Activated CD4-positive, alpha-beta T cell treated with anti-CD3 and anti-CD28 coated beads for 48 hours (primary cell): ENCODE measurements around the gene SERTAD1.
A peak's percentile ranks its signal among the peaks of the same experiment; 100 is the strongest.
"Not testable (repeated sequence)": the region's sequence is repeated elsewhere in the genome, so short reads cannot be mapped to it uniquely, and the experiment has no call there.

ENCODE experiments used
- DNase-seq: peaks from one replicate; pipeline ENCODE4 v3.0.0-alpha.2; 2020

SERTAD1 gene

DNA sequence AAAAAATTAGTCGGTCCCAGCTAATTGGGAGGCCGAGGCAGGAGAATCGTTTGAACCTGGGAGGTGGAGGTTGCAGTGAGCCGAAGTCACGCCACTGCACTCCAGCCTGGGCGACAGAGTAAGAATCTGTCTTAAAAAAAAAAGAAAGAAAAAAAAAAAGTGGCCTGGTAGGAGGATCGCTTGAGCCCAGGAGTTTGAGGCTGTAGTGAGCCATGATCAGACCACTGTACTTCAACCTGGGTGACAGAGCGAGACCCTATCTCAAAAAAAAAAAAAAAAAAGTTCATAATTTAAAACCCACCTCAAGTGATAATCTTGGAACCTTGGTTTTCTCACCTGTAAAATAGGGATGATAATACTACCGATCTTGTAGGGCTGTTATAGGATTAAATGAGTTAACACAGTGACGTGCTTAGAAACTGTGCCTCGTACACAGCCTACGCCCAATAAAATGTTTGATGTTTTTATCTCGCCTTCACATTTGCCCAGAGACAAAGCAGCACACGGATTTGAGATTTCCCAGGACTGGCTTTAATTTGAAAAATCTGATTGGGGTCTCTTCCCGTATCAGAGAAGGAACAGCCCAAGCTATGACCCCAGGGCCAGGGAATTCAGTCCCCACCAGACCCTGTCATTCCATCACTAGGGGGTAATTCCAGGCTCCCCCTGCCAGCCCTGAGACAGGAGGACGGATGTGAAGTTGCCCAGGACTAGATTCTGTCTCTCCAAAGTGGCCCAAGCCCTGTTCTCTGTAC lies 3.6 kb downstream of the SERTAD1 start:
- DNase-seq: no peak

DNA sequence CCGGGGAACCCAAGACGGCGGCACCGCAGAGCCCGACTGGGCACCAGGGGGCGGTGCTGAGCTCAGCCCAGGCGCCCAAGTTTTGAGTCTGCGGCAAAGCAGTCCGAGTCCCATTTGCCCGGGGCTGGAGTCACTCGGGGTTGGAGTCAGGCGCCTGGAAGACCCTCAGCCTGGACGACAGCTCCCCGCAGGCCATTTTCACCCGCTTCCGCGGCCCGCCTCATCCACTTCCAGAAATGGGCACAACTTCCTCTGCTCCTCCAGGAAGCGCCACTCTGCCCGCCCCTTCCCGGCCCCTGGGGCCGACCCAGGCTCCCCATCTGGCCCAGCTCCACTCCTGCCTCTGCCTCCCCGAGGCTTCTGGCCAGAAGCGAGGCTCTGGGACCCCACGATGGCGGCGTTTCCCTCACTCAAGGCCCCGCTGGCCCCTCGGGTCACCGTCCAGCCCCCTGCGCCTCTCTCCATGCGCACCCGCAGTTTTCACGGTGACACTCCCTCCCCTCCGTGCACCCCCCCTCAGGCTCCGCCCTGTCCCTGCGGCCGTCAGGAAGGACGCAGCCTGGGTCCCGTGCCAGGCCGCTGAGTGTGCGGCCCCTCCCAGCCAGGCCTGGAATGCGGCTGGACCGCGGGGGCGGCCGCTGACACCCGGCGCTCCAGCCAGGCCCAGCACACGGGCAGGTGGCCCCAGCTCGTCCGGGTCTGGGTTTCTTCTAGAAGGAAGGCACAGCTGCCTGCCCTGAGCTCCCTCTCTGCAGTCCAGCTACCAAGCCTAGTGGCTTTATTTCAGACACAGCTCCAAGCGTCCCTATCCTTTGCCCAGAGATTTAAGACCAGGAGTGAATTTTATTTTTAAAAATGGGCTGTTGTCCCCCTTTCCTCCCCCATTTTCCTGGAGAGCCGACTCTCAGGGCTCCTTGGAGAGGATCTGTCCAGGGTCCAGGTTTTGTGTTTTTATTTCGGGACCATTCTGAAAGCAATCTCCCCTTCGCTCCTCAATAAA lies 4.7 kb downstream of the SERTAD1 start:
- peak; percentile 78 for DNase-seq

DNA sequence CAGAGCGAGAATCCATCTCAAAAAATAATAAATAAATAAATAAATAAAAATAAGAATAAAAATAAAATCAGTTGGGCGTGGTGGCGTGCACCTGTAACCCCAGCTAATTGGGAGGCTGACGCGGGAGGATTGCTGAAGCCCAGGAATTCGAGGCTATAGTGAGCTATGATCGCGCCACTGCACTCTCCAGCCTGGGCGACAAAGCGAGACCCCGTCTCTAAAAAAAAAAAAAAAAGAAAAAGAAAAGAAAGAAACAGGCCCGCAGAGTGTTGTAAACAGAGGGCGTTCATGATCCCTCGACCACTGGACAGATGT lies 5.4 kb downstream of the SERTAD1 start:
- no peak for DNase-seq

DNA sequence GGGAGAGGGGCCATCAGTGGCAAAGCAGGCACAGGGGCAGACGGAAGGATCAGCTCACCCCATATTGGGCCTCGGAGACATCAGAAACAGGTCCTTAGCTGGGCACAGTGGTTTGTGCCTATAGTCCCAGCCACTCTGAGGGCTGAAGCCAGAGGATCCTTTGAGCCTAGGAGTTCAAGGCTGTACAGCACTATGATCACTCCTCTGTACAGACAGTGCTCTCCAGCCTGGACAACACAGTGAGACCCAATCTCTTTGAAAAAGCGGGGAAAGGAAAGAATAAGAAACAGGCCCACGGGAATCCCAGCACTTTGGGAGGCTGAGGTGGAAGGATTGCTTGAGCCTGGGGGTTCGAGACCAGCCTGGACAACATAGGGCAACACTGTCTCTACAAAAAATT lies 6.0 kb downstream of the SERTAD1 start:
- DNase-seq: no peak

DNA sequence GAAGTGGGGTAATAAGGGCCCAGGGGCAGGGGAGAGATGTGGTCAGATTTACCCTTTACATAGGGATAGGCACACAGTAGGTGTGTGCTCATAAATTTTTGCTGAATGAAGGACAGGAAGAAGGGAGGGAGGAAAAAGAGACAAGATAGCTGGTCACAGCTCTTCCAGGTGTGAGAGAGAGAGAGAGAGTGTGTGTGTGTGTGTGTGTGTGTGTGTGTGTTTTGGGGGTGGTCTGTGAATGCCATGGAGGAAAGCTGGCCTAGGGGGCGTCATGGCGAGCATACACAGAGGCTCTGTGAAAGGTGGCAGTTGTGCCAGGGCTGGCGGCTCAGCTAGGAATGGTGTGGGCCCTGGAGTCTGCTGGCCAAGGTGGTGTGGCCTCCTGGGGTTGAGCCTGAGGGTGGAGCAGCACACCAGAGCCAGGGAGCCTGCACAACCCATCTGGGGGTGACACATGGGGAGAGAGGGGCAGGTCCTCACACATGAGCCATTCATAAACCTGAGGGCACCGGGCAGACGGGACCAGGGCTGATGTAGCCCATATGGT lies 6.7 kb downstream of the SERTAD1 start:
- no peak for DNase-seq

DNA sequence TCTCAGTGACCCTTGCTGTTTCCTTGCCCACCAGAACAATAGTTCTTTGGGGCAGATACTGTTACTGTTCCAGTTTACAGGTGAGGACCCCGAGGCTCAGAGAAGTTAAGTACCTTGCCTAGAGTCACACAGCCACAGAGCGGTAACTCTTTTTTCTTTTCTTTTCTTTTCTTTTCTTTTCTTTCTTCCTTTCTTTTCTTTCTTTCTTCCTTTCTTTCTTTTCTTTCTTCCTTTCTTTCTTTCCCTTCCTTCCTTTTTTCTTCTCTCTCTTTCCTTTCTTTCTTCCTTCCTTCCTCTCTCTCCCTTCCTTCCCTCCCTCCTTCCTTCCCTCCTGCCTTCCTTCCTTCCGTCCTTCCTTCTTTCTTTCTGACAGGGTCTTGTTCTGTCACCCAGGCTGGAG lies 7.8 kb downstream of the SERTAD1 start:
- DNase-seq: no peak

DNA sequence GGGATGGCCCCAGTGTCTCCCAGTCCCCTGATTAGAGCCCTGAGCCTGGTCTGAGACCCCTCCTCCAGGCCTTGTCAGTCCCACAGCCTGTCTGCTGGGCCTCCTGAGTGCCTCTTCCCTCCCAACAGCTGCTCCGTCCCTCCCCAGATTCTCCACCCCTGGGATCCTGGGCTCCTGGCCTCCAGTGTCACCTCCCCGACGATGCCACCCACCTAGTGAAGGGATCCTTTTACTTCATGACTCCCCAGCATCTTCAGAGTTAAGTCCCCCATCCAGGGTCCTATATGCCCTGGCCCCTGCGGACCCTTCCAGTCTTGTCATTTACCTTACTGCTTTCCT lies 8.2 kb downstream of the SERTAD1 start:
- DNase-seq: no peak

DNA sequence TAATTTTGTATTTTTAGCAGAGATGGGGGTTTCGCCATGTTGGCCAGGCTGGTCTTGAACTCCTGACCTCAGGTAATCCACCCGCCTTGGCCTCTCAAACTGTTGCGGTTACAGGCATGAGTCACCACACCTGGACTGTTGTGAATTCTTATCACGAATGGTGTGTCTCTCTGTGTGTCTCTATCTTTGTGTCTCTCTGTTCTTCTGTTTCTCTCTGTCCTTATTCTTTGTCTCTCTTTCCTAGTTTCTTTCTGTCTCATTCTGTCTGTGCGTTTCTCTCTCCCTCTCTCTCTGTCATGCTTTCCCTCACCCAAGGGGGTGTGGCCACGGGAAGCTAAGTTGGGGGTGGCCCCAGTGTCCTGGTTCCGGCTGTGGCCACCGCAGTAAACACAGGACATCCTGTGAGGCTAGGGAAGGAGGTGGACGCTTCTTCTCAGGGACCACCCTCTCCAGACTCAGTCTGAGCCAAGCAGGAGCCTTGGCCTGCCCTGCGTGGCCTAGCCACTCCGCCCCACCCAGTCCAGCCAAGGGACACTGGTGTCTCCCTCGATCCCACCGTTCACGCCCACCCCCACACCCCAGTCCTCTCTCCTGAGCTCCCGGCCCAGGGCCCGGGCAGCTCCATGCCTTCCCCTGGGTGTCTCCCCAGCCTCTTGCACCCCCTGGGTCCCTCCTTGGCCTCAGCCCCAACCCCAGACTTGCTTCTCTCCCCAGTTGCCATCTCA lies 8.7 kb downstream of the SERTAD1 start:
- peak; percentile 23 for DNase-seq

DNA sequence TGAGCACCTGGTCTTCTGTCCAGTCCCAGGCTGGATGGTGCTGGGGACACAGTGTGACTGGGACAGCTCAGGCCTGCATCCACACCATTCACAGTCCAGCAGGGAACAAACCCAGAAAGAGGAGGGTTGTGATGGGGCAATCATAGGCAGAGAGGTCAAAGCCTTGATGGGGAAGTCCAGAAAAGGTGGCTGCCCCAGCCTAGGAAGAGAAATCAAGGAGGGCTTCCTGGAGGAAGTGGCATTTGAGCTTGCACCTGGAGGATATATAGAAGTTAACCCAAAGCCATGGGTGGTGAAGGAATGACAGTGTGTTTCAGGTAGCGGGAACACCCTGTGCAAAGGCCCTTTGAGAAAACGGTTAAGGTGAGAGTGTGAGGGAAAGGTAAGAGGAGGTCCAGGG lies 10.0 kb downstream of the SERTAD1 start:
- DNase-seq: no peak

DNA sequence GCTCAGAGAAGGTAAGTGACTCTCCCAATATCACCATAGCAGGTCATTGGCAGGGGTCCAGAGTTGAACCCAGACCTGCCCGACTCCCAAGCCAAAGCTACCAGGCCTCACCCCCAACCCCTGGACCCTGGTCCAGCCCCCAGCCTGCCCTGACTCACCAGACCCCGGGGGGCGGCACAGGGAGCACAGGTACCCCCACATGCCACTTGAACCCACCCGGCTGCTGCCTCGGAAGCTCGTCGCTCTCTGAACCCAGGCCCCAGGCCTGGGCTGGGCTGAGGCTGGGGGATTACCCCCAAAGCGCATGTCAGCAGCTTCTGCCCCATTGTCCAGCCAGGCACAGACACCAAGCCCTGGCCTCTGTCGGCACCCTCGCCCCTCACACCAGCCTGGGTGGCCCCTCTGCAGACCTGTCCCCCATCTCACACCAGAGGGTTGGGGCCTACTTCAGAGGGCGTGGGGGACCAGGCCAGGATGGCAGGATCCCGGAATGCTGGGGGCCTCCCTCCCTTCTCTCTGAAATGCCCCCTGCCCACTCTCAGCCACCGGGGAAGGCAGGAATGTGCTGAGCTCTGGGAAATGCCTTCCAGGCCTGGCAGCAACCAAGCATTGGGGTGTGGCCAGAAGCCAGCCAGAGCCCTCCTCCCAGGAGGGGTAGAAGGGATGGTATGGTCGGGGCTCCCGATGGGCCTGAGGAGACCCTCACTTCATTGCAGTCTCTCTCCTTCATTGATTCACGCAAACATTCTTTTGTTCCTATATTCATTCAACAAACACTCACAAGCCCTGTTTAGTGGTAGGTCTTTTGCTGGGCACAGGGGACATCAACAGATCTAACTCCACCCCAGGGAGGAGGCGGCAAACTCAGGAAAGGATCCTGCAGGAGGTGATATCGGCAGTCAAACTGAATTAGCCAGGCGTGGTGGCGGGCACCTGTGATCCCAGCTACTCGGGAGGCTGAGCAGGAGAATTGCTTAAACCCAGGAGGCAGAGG lies 11.0 kb downstream of the SERTAD1 start:
- DNase-seq: no peak

DNA sequence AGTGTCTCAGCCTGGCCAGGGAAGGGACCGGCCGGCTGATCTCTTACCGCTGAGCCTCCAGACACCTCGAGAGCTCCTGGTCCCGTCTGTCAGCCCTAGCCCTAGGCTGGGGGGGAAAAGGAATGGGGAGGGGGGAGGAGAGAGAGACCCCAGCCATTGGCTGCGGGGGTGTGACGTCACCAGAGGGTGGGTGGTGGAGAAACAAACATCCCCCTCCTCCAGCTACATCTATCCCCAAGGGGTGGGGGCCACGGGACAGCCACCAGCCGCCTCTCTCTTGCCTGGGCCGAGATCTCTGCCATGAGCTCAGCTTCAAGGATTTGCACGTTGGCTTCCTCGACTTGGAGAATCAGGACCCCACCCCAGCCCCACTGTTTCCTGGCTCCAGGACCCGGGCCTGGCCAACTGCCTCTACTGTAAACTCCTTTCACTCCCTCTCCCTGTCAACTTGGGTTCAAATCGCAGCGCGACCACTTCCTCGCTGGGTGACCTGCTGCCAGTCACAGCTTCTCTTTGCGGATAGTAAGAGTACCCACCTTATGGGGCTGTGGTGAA lies 12.4 kb downstream of the SERTAD1 start, which contains the start of gene PRX:
PRX (minus strand) TSS at position 88 of the 555 bp plus-strand sequence. CDS start 5,446 bp downstream, outside the sequence.
- DNase-seq: no peak

DNA sequence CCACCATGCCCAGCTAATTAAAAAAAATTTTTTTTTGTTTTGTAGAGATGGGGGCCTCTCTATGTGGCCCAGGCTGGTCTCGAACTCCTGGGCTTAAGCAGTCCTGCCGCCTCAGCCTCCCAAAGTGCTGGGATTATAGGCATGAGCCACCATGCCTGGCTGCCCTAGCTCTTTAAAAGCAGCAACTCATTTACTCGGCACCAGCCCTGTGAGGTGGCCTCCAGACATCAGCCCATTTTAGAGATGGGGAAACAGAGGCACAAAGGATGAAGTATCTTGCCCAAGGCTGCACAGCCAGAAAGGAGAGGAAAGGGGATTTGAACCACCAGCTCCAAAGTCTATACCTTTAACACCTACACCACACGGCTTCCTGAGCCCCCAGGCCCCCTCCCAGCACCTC lies 12.9 kb downstream of the SERTAD1 start:
- DNase-seq: no peak

DNA sequence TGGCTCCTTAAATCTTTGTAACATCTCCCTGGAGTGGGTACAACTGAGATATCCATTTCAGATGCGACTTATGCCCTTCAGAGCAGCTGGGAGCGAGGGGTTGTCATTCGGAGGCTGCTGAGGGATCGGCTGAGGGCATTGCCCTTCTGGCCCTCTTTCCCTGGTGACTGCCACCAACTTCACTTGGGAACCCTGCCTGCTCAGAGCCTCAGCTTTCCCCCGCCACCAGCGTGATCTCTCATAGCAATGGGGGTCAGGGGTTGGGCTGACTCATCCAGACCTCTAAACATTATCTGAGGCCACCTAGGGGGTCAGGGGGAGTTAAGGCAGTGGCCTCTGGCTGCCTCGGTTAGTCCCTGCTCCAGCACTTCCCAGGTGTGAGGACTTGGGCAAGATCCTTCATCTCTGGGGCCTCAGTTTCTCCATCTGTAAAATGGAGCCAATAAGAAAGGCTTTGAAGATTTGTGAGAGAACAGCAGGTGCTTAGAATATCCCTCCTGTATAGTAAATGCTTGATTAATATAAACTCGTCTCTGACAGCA lies 13.8 kb downstream of the SERTAD1 start:
- no peak for DNase-seq

DNA sequence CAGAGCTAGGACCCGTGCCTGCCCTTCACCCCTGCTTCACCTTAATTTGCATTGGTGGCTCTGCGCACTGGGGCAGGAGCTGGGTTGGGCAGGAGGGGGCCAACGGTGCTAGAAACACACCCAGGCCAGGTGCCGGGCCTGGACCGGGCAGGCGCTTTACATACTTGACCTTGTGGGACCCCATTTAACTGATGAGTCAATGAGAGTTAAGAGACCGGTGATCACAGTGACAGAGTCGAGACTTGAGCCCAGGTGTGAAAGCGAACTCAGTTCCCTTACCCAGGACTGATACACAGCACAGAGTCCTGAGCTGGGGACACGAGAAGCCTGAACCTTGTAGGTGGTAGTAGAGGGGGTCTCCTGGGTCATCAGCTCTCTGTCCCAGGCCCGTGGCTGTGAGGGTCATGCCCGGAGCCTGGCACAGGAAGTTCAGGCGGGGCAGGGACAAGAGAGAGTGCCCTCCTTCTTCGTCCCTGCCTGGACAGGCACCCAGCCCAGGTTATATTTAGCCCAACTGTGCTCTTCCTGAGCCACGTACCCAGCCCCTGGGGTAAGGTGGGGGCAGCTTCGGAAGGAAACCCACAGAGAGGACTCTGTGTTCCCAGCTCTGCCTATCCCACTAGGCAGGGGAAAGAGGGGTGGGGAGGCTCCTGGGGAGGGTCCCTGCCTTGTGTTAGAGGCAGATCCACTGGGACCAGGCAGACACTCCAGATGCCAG lies 14.5 kb downstream of the SERTAD1 start:
- no peak for DNase-seq

DNA sequence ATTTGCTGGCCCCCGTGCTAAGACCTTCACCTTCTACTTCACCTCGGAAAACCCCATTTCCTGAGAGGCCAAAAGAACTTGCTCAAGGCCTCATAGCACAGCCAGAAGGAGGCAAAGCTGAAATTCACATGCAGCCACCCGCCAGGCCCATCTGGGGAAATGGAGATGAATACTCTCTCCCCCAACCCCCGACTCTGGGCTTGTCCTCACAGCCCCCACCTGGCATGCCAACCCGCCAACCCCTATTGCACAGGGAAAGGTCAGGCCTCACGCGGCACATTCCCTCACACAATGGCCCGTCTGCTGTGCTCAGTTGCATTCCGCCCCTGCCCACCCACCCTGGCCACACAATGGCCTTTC lies 15.8 kb downstream of the SERTAD1 start:
- no peak for DNase-seq

DNA sequence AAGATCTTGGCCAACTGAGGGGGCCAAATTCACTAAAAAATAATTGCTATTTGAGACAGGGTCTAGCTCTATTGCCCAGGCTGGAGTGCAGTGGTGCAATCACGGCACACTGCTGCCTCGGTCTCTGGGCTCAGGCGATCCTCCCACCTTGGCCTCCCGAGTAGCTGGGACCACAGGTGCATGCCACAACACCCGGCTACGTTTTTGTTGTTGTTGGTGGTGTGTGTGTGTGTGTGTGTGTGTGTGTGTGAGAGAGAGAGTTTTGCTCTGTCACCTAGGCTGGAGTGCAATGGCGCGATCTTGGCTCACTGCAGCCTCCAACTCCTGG lies 17.2 kb downstream of the SERTAD1 start:
- DNase-seq: not testable (repeated sequence)

DNA sequence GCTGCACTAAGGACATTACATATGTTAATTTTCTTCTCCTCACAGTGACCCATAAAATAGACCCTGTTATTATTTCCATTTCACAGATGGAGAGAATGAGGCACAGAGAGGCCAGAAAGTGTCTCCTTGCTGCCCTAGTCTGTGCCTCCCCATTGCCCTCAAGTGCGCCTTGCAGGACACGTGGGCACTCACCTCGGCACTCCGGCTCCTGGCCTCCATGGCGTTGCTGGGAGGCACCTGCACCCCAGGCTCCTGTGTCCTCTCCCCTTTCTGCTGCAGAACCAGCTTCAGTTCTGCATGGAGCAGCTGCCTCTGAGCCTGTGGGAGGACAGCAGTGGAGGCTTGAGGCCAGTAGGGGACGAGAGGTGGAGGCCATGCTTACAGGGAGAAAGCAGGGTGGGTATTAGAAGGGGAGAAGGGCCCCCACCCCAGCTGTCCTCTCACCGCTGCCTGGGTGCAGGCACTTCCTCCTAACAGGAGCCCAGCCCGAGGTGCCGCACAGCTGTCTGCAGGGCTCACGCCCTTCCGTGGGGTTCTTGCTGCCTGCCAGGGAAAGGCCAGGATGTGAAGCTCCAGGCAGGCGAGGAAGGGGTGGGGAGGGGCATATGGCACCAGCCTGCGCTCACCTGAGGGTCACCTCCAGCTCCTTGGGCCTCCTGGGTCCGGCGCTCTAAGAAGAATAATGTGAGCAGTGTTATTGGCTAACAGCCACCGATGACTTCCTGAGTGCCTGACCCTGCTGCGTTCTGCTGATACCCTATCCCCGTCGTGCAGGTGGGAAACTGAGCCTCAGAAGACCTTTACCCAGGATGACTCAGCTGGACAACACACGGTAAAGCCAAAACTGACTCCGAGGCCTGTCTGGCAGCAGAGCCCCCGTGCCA lies 17.8 kb downstream of the SERTAD1 start:
- no peak for DNase-seq

DNA sequence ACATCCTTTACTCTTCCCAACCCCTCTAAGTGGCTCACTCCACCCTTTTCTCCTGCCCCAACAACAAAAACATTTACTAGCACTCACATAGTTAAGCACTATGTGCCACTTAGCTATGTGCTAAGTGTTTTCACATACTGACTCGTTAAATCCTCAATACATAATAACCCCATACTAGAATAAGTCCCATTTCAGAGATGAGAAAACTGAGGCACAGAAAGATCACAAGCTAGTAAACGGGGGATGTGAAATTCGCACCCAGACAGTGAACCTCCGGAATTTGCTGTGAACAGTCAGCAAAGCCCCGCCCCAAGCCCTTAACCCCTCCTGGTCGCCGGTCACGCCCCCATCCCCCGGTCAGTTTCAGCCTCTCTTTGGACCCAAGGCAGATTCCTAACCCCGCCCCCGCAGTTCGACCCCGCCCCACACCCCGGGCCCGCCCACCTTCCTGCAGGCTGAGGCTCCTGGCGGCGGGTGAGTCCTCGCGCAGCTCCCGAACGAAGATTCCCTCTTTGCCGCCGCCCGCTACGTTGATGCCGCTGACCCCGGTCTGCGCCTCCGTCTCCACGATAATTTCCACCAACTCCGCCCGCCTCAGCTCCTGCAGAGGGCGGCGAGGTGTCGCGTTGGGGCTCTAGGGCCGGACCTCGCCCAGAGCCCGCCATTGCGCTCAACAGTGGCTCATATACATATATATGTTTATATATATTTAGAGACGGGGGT lies 22.4 kb downstream of the SERTAD1 start:
- peak; percentile 85 for DNase-seq

DNA sequence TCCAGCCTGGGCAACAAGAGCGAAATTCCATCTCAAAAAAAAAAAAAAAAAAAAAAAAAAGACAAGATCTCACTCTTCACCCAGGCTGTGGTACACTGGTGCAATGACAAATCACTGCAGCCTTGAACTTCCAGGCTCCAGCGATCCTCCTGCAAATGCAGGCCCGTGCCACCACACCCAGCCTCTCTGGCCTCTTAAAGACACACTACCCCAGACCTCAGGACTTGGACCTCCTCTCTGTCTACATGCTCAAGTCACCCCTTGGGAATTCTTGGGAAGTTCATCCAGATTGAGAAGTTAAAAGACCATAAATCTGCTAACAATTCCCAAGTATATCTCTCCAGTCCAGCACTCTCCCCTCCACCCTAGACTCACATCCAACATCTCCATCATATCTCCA lies 25.2 kb downstream of the SERTAD1 start:
- no peak for DNase-seq
